Smooth muscle cell (in vitro differentiated cells): Measurements from ENCODE around the gene TFRC. TPM values are rescaled to one million over a fixed set of nuclear protein-coding genes. Genes with fewer than 3 reads are reported as not detected.
"Not testable (repeated sequence)": the region's sequence is repeated elsewhere in the genome, so short reads cannot be mapped to it uniquely, and the experiment has no call there.

Experiments
- DNase-seq: peaks from one replicate; lab custom pipeline; 2025; ENCODE audit not compliant: unreplicated experiment; lab: John Stamatoyannopoulos, UW
- H2AFZ ChIP-seq: fragments of 200-600 bp; sonication (generic); 2 replicates; pipeline ENCODE4 v1.6.0; 2016; ENCODE audit warnings: antibody characterized with exemption, low read depth, mild to moderate bottlenecking
- H3F3A ChIP-seq: fragments of 200-600 bp; sonication (generic); 2 replicates; pipeline ENCODE4 v1.6.0; 2017; ENCODE audit warnings: antibody characterized with exemption, low read depth
- H3K27ac ChIP-seq: fragments of 200-600 bp; sonication (generic); 2 replicates; pipeline ENCODE4 v1.5.1; 2016; ENCODE audit warnings: low read depth, mild to moderate bottlenecking
- H3K27me3 ChIP-seq: fragments of 200-600 bp; sonication (generic); 2 replicates; pipeline ENCODE4 v1.6.1; 2016; ENCODE audit warnings: low read depth, mild to moderate bottlenecking
- H3K36me3 ChIP-seq: fragments of 200-600 bp; sonication (generic); 2 replicates; pipeline ENCODE4 v1.5.1; 2016; ENCODE audit warnings: low read depth
- H3K4me1 ChIP-seq: fragments of 200-600 bp; sonication (generic); 2 replicates; pipeline ENCODE4 v1.5.1; 2016; ENCODE audit warnings: low read depth
- H3K4me2 ChIP-seq: fragments of 200-600 bp; sonication (generic); 2 replicates; pipeline ENCODE4 v1.6.0; 2016; ENCODE audit warnings: mild to moderate bottlenecking
- H3K4me3 ChIP-seq: fragments of 200-600 bp; sonication (generic); 2 replicates; pipeline ENCODE4 v1.5.1; 2016; ENCODE audit warnings: mild to moderate bottlenecking
- H3K79me2 ChIP-seq: fragments of 200-600 bp; sonication (generic); 2 replicates; pipeline ENCODE4 v1.6.0; 2016; ENCODE audit warnings: low read depth, mild to moderate bottlenecking
- H3K9ac ChIP-seq: fragments of 200-600 bp; sonication (generic); 2 replicates; pipeline ENCODE4 v1.6.0; 2016; ENCODE audit warnings: low read depth
- H3K9me3 ChIP-seq: fragments of 200-600 bp; sonication (generic); replicated peaks from 2 replicates; pipeline ENCODE4 v1.5.1; 2016; ENCODE audit warnings: low read depth
- H4K20me1 ChIP-seq: fragments of 200-600 bp; sonication (generic); 2 replicates; pipeline ENCODE4 v1.6.0; 2016; ENCODE audit warnings: low read depth
- CTCF ChIP-seq: fragments of 200-600 bp; sonication (generic); IDR thresholded peaks from 2 replicates; pipeline ENCODE4 v1.5.1; 2017; ENCODE audit warnings: borderline replicate concordance, mild to moderate bottlenecking, antibody characterized with exemption; ENCODE audit not compliant: insufficient read depth, poor library complexity, severe bottlenecking
- WGBS: methylation state at CpG from one replicate; pipeline ENCODE4 v1.1.7; 2016; ENCODE audit warnings: low lambda C conversion rate; 5-methylcytosine and 5-hydroxymethylcytosine counted together
- polyA plus RNA-seq: library from polyadenylated mRNA; unstranded; fragments of >200 nt; fragmentation: Nextera tagmentation; extraction: Ambion mirVana; gene quantifications from 2 replicates; pipeline ENCODE4 v1.2.1, GENCODE V29; 2016
- total RNA-seq: library from RNA; depleted of rRNA; stranded (reverse); fragments of >200 nt; gene quantifications from 2 replicates; pipeline ENCODE4 v1.2.3, GENCODE V29; 2014

TFRC gene
- total and polyA plus RNA-seq, 2 experiments from 2014 or later: 22.1 to 39.0 TPM

- Histone ChIP-seq H3K9me3 (no peaks in the 10 kb centered on the region), H3K4me3 (no peak overlapping the region), H4K20me1 (peaks cover 64% of the 10 kb centered on the region), H3K27ac (no peak overlapping the region), H2AFZ (no peak overlapping the region), H3K36me3 (peaks cover 4% of the 10 kb centered on the region), H3K4me1 (no peaks in the 10 kb centered on the region), H3K27me3 (no peaks in the 10 kb centered on the region), H3F3A (no peaks in the 10 kb centered on the region), H3K4me2 (no peak overlapping the region), H3K9ac (no peak overlapping the region), H3K79me2 (peaks cover 48% of the 10 kb centered on the region)
- no peak for TF ChIP-seq CTCF
- DNase-seq: no peak
- WGBS: 95% methylated on average over 6 of the region's 6 CpGs
Measured at GRCh38 chr3:196075013-196075412, 6.9 kb downstream of the TFRC start.

DNA sequence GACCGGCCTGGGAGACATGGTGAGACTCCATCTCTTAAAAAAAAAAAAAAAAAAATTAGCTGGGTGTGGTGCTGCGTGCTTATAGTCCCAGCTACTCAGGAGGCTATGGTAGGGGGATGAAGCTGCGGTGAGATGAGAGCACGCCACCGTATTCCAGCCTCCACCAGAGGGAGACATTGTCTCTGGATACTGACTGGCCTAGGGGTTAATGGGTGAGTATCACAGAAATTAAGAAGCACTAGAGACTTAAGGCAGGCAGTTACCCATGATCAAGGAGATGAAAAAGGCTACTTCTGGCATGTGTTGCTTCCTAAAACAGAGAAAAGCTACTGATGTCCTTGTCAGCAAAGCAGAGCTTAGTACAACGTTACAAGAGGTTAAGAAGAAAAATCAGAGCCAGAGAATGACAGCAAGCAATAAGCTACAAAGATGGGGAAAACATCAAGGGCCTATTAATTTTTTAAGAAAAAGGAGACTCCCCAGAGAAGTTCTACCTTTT is 8.6 kb downstream of the TFRC start:
- Histone ChIP-seq H3K4me2 (no peak overlapping the region), H2AFZ (no peak overlapping the region), H3K27me3 (no peaks in the 10 kb centered on the region), H3K4me3 (no peak overlapping the region), H3K27ac (no peak overlapping the region), H3K9me3 (no peaks in the 10 kb centered on the region), H4K20me1 (peaks cover 47% of the 10 kb centered on the region), H3K36me3 (peaks cover 4% of the 10 kb centered on the region), H3K79me2 (peaks cover 31% of the 10 kb centered on the region), H3K4me1 (no peaks in the 10 kb centered on the region), H3F3A (no peaks in the 10 kb centered on the region), H3K9ac (no peak overlapping the region)
- 49% methylated on average over 6 of the region's 6 CpGs for WGBS
- TF ChIP-seq CTCF: peak; percentile 74
- no peak for DNase-seq

- 96% methylated on average over 1 of the region's 1 CpG for WGBS
- no peak overlapping the region for H2AFZ ChIP-seq
- H3K79me2 ChIP-seq: peaks cover 21% of the 10 kb centered on the region
- no peaks in the 10 kb centered on the region for H3K4me1 ChIP-seq
- H3K27me3 ChIP-seq: no peaks in the 10 kb centered on the region
- no peak for TF ChIP-seq CTCF
- peaks cover 13% of the 10 kb centered on the region for H3K36me3 ChIP-seq
- H3K9ac ChIP-seq: no peak overlapping the region
- no peaks in the 10 kb centered on the region for H3F3A ChIP-seq
- no peak overlapping the region for H3K4me3 ChIP-seq
- no peak overlapping the region for H3K27ac ChIP-seq
- H3K9me3 ChIP-seq: no peaks in the 10 kb centered on the region
- peaks cover 37% of the 10 kb centered on the region for H4K20me1 ChIP-seq
- no peak for DNase-seq
- H3K4me2 ChIP-seq: no peak overlapping the region
Measured at GRCh38 chr3:196072313-196072712, 9.6 kb downstream of the TFRC start.

- not testable (repeated sequence) for H3K79me2 ChIP-seq, H2AFZ ChIP-seq, H3K4me2 ChIP-seq, H3K4me1 ChIP-seq, H3K4me3 ChIP-seq, H3K9ac ChIP-seq, DNase-seq, H3K27me3 ChIP-seq, H3K27ac ChIP-seq, H3K9me3 ChIP-seq, H3F3A ChIP-seq
- Histone ChIP-seq H4K20me1 (peaks cover 13% of the 10 kb centered on the region), H3K36me3 (peaks cover 28% of the 10 kb centered on the region)
- WGBS: 100% methylated on average over 3 of the region's 4 CpGs
Measured at GRCh38 chr3:196068812-196069211, 13.1 kb downstream of the TFRC start.
